ENCODE results near the gene SLC16A4. TPM values are rescaled to one million over a fixed set of nuclear protein-coding genes. Genes with fewer than 3 reads are reported as not detected.
A peak's percentile ranks its signal among the peaks of the same experiment; 100 is the strongest.
"Not testable (repeated sequence)": the region's sequence is repeated elsewhere in the genome, so short reads cannot be mapped to it uniquely, and the experiment has no call there.

SLC16A4 gene
- total RNA-seq, 2 donors from 2014 or later: 29.8 to 48.5 TPM

DNA sequence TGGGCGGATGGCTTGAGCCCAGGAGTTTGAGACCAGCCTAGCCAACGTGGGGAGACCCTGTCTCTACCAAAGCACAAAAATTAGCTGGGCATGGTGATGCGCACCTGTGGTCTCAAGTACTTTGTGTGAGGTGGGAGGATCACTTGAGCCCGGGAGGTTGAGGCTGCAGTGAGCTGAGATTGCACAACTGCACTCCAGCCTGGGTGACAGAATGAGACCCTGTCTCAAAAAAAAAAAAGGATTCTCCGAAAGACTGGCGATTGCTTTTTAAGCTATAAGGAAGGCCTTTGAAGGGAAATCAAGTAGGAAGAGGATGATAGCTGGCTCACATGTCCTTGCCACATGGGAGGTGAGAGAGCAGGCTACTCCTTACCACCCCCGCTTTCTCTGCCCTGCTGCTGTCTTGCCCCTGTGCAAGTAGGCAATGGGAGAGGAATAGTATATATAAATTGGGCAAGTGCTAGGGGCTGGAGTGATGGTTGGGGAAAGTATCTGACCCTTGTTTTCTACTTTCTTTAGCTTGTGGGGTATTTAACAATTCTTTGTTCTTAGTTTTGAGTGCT is 20.4 kb upstream of the SLC16A4 start:
- H3K4me3 ChIP-seq: no peak overlapping the region
- TF ChIP-seq, protein P1, sequence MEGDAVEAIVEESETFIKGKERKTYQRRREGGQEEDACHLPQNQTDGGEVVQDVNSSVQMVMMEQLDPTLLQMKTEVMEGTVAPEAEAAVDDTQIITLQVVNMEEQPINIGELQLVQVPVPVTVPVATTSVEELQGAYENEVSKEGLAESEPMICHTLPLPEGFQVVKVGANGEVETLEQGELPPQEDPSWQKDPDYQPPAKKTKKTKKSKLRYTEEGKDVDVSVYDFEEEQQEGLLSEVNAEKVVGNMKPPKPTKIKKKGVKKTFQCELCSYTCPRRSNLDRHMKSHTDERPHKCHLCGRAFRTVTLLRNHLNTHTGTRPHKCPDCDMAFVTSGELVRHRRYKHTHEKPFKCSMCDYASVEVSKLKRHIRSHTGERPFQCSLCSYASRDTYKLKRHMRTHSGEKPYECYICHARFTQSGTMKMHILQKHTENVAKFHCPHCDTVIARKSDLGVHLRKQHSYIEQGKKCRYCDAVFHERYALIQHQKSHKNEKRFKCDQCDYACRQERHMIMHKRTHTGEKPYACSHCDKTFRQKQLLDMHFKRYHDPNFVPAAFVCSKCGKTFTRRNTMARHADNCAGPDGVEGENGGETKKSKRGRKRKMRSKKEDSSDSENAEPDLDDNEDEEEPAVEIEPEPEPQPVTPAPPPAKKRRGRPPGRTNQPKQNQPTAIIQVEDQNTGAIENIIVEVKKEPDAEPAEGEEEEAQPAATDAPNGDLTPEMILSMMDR (IDR thresholded peaks at IDR 0.05): no peak
- no peak overlapping the region for H3K27ac ChIP-seq
- no peak for DNase-seq (ENCODE audit: low spot score)
- H3K9me3 ChIP-seq: no peaks in the 10 kb centered on the region
- peaks cover 6 to 18% of the 10 kb centered on the region in 2 donors for H3K4me1 ChIP-seq (ENCODE audit: control insufficient read depth in 1 of 2, low read depth in 2 of 2)
- no peak for ATAC-seq (ENCODE audit: insufficient number of reproducible peaks, low FRiP score, low read depth)
- H3K27me3 ChIP-seq (replicated peaks; ENCODE audit: insufficient read depth): no peaks in the 10 kb centered on the region
- no peaks in the 10 kb centered on the region for H3K36me3 ChIP-seq

DNA sequence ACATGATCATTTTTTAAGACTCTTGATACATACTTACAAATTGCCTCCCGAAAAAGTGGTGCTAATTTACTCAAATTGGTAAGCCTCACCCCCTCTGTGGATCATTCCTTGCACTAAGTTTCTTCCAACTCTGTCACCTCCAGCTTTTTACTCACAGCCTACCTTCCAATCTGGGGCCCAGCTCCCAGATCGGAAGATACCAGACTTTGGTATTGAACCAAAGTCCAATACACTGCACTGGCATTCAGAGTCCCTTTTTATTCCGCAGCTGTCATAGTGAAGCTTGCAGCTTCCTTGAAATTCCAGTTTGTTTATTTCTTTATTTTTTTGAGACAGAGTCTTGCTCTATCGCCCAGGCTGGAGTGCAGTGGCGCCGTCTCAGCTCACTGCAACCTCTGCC is 18.5 kb upstream of the SLC16A4 start:
- Histone ChIP-seq H3K9me3 (no peaks in the 10 kb centered on the region), H3K4me3 (no peak overlapping the region), H3K27ac (no peak overlapping the region), H3K4me1 (ENCODE audit: control insufficient read depth in 1 of 2, low read depth in 2 of 2) (peaks cover 7 to 25% of the 10 kb centered on the region in 2 donors), H3K27me3 (replicated peaks; ENCODE audit: insufficient read depth) (no peaks in the 10 kb centered on the region), H3K36me3 (no peaks in the 10 kb centered on the region)
- DNase-seq (ENCODE audit: low spot score) (no peak), ATAC-seq (ENCODE audit: insufficient number of reproducible peaks, low FRiP score, low read depth) (no peak)
- TF ChIP-seq, protein P1 (IDR thresholded peaks at IDR 0.05): no peak

DNA sequence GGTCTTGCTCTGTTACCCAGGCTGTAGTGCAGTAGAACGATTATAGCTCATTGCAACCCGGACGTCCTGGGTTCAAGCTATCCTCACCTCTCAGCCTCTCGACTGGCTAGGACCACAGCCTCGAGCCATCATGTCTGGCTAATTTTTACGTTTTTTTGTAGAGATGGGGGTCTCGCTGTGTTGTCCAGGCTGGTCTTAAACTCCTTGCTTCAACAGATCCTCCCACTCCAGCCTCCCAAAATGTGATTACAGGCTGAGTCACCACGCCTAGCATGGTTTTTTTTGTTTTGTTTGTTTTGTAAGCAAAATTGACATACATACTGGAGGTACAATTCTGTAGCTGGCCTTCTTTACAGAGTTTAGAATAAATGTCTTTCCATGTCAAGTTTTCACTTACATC is 17.7 kb upstream of the SLC16A4 start:
- H3K9me3 ChIP-seq: no peaks in the 10 kb centered on the region
- H3K36me3 ChIP-seq: peaks cover 7% of the 10 kb centered on the region
- H3K27me3 ChIP-seq (replicated peaks; ENCODE audit: insufficient read depth): no peaks in the 10 kb centered on the region
- ATAC-seq (ENCODE audit: insufficient number of reproducible peaks, low FRiP score, low read depth): no peak
- H3K27ac ChIP-seq: no peak overlapping the region
- no peak for DNase-seq (ENCODE audit: low spot score)
- peak overlapping the region; percentile 96 for H3K4me3 ChIP-seq
- TF ChIP-seq, protein P1 (IDR thresholded peaks at IDR 0.05): no peak
- peaks cover 7 to 25% of the 10 kb centered on the region in 2 donors for H3K4me1 ChIP-seq (ENCODE audit: control insufficient read depth in 1 of 2, low read depth in 2 of 2)

DNA sequence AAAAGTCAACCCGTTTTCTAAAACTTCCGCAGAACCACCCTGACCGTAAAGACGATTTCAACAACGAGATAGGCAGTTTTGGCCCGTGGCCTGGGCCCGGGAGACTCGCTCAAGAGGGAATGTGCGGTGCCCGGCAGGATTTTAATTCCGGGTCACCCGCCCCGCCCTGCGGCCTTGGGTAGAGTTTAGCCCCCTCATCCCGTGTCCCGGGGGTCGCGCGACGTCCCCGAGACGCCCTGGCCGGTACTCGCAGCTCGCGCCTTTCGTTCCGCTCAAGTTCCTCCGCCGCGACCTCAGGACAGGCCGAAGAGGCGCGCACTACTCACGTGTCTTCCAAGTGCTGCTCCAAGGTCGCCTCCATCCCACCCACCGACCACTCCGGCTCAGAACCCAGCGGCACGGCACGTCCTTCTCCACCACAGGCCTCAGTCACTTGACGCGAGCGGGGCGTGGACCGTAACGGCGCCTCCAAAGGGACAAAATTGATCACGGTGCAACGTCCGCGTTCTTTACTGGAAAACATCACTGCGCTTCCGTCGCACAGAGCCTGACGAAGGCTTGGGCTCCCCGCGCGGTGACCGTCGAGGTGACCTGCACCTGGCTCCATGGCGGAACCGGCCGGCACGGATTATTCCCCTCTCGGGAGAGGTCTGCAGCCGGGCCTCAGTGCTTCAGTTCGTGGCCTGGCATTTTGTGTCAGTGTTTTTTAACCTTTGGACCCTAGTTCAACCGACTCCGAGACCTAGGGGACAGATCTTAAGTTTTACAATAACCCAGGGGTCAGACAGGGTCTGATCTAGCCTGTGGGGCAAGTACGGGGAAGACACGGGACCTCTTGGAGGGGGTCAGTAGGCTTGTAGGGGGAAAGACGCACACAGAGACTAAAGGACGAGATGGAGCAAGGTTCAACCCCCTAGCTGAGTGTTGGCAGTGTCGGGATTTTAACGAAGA is 16.7 kb upstream of the SLC16A4 start, which contains the start of gene LAMTOR5:
TSS of gene LAMTOR5 (minus strand) at position 435 of the 951 bp plus-strand sequence. CDS start at position 361, 74 bp downstream.
- peak; percentile 80 for DNase-seq (ENCODE audit: low spot score)
- H3K27me3 ChIP-seq (replicated peaks; ENCODE audit: insufficient read depth): no peaks in the 10 kb centered on the region
- H3K27ac ChIP-seq: peak within 1 kb of the TSS; percentile 82 to 94
- peaks cover 15% of the 10 kb centered on the region for H3K36me3 ChIP-seq
- peak; percentile 93 for ATAC-seq (ENCODE audit: insufficient number of reproducible peaks, low FRiP score, low read depth)
- no peaks in the 10 kb centered on the region for H3K9me3 ChIP-seq
- H3K4me1 ChIP-seq (ENCODE audit: control insufficient read depth in 1 of 2, low read depth in 2 of 2): peaks cover 7 to 25% of the 10 kb centered on the region in 2 donors
- TF ChIP-seq, protein P1 (IDR thresholded peaks at IDR 0.05): no peak
- H3K4me3 ChIP-seq: peak within 1 kb of the TSS; percentile 96

DNA sequence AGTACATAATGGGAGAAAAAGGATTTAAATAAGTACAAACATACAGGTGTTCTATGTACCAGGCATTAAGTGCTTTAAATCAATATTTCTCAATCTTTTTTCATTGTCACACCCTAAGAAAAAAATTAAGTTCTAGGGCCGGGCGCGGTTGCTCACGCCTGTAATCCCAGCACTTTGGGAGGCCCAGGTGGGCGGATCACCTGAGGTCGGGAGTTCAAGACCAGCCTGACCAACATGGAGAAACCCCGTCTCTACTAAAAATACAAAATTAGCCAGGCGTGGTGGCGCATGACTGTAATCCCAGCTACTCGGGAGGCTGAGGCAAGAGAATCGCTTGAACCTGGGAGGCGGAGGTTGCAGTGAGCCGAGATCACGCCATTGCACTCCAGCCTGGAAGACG is 15.6 kb upstream of the SLC16A4 start:
- not testable (repeated sequence) for DNase-seq (ENCODE audit: low spot score); ATAC-seq (ENCODE audit: insufficient number of reproducible peaks, low FRiP score, low read depth); H3K27me3 ChIP-seq (replicated peaks; ENCODE audit: insufficient read depth); H3K9me3 ChIP-seq
- Histone ChIP-seq H3K4me3 (peak overlapping the region; percentile 96), H3K27ac (peak overlapping the region; percentile 82 to 94), H3K36me3 (peaks cover 24% of the 10 kb centered on the region), H3K4me1 (ENCODE audit: control insufficient read depth in 1 of 2, low read depth in 2 of 2) (peaks cover 7 to 25% of the 10 kb centered on the region in 2 donors)
